Keratinocyte (primary cell): Measurements from ENCODE around the gene IGHMBP2. TPM values are rescaled to one million over a fixed set of nuclear protein-coding genes. Genes with fewer than 3 reads are reported as not detected.

Source experiments
- DNase-seq: peaks from one replicate; pipeline ENCODE4 v3.0.0-alpha.2; 2011; ENCODE audit warnings: low read depth, missing footprints, low spot score
- FAIRE-seq: peaks from 2 replicates; lab custom pipeline; 2011; peaks lifted over from hg19 to GRCh38; lab: Jason Lieb, UNC
- H2AFZ ChIP-seq: 2 replicates; pipeline ENCODE4 v1.6.0; 2012; ENCODE audit warnings: low read length, control low read depth, inconsistent platforms; ENCODE audit not compliant: control insufficient read depth
- H3K27ac ChIP-seq: 2 replicates; pipeline ENCODE4 v1.5.1; 2011; ENCODE audit warnings: low read length; ENCODE audit not compliant: control insufficient read depth, insufficient read depth
- H3K27me3 ChIP-seq: 3 replicates; pipeline ENCODE4 v1.6.0; 2011; ENCODE audit warnings: low read length; ENCODE audit not compliant: control insufficient read depth, insufficient read depth; ENCODE audit errors: extremely low read depth
- H3K36me3 ChIP-seq, 2 experiments: 2 replicates in 1 of 2; 3 replicates in 1 of 2; pipeline ENCODE4 v1.5.1; 2011; ENCODE audit warnings: low read length in 2 of 2, mild to moderate bottlenecking in 1 of 2; ENCODE audit not compliant: control insufficient read depth in 2 of 2, insufficient read depth in 2 of 2; ENCODE audit errors: extremely low read depth in 1 of 2
- H3K4me1 ChIP-seq: 3 replicates; pipeline ENCODE4 v1.5.1; 2011; ENCODE audit warnings: low read length; ENCODE audit not compliant: control insufficient read depth, insufficient read depth; ENCODE audit errors: extremely low read depth
- H3K4me2 ChIP-seq: 3 replicates; pipeline ENCODE4 v1.6.0; 2011; ENCODE audit warnings: low read depth, low read length; ENCODE audit not compliant: control insufficient read depth, insufficient read depth; ENCODE audit errors: extremely low read depth
- H3K4me3 ChIP-seq, 3 experiments: fragments of 200-600 bp in 1 of 3; sonication (generic) in 1 of 3; 2 replicates in 2 of 3; 3 replicates in 1 of 3; pipeline ENCODE4 v1.5.1; 2011 to 2016; ENCODE audit warnings: low read length in 3 of 3, mild to moderate bottlenecking in 3 of 3, control low read depth in 2 of 3, inconsistent platforms in 1 of 3, low read depth in 1 of 3, mixed read lengths in 1 of 3, mixed run types in 1 of 3, moderate library complexity in 1 of 3; ENCODE audit not compliant: control insufficient read depth in 2 of 3, insufficient read depth in 2 of 3; ENCODE audit errors: extremely low read depth in 1 of 3
- H3K79me2 ChIP-seq: 2 replicates; pipeline ENCODE4 v1.6.0; 2012; ENCODE audit warnings: low read length; ENCODE audit not compliant: control insufficient read depth, insufficient read depth
- H3K9ac ChIP-seq: 3 replicates; pipeline ENCODE4 v1.6.0; 2011; ENCODE audit warnings: low read length; ENCODE audit not compliant: control insufficient read depth, insufficient read depth; ENCODE audit errors: extremely low read depth
- H3K9me1 ChIP-seq: 3 replicates; pipeline ENCODE4 v1.6.0; 2011; ENCODE audit warnings: low read length; ENCODE audit not compliant: control insufficient read depth, insufficient read depth; ENCODE audit errors: extremely low read depth
- H3K9me3 ChIP-seq: 2 replicates; pipeline ENCODE4 v1.5.1; 2012; ENCODE audit warnings: low read depth, low read length; ENCODE audit not compliant: control insufficient read depth
- H4K20me1 ChIP-seq: 3 replicates; pipeline ENCODE4 v1.6.0; 2011; ENCODE audit warnings: low read length; ENCODE audit not compliant: control insufficient read depth, insufficient read depth; ENCODE audit errors: extremely low read depth
- EZH2 ChIP-seq: IDR thresholded peaks from one replicate; pipeline ENCODE4 v1.6.1; 2012; ENCODE audit warnings: inconsistent platforms, mild to moderate bottlenecking, low read length, moderate library complexity
- dilution Hi-C: fragments of 300-500 bp; cut with MboI; formaldehyde crosslinking; loops from one replicate; pipeline ENCODE4 v1.7.0; 2020; ENCODE audit warnings: low sequenced_read_pairs; ENCODE audit not compliant: extremely low pct_ligation_motif_present
- polyA plus RNA-seq, 5 experiments: library from polyadenylated mRNA; depleted of rRNA in 3 of 5; stranded (reverse) in 3 of 5; stranded (forward) in 1 of 5; unstranded in 1 of 5; fragments of >200 nt; gene quantifications; 1 replicate in 1 of 5; 2 replicates in 3 of 5; 3 replicates in 1 of 5; pipeline versions ENCODE4 v1.2.1 to v1.2.3, GENCODE V29; 2011 to 2012; ENCODE audit warnings: missing spikeins in 2 of 5, low read depth in 1 of 5, low replicate concordance in 1 of 5
- TF ChIP-seq, protein P1 (sequence below), 3 experiments: IDR thresholded peaks in 1 of 3; conservative IDR thresholded peaks in 1 of 3; optimal IDR thresholded peaks in 1 of 3; 2 replicates in 2 of 3; 3 replicates in 1 of 3; pipeline versions ENCODE3 to v1.5.1; 2011; ENCODE audit warnings: low read length in 3 of 3, mild to moderate bottlenecking in 3 of 3, moderate library complexity in 2 of 3, control low read depth in 1 of 3, inconsistent platforms in 1 of 3; ENCODE audit not compliant: insufficient read depth in 2 of 3; ENCODE audit errors: extremely low read depth in 1 of 3

IGHMBP2 gene
- polyA plus RNA-seq, 1 donor (not counting 4 experiments of a cell fraction or from before 2014, with no cell fraction given): 10.0 TPM

- TF ChIP-seq, protein P1, sequence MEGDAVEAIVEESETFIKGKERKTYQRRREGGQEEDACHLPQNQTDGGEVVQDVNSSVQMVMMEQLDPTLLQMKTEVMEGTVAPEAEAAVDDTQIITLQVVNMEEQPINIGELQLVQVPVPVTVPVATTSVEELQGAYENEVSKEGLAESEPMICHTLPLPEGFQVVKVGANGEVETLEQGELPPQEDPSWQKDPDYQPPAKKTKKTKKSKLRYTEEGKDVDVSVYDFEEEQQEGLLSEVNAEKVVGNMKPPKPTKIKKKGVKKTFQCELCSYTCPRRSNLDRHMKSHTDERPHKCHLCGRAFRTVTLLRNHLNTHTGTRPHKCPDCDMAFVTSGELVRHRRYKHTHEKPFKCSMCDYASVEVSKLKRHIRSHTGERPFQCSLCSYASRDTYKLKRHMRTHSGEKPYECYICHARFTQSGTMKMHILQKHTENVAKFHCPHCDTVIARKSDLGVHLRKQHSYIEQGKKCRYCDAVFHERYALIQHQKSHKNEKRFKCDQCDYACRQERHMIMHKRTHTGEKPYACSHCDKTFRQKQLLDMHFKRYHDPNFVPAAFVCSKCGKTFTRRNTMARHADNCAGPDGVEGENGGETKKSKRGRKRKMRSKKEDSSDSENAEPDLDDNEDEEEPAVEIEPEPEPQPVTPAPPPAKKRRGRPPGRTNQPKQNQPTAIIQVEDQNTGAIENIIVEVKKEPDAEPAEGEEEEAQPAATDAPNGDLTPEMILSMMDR (optimal IDR thresholded peaks at IDR 0.05 in 1 of 3, IDR thresholded peaks at IDR 0.05 in 1 of 3, conservative IDR thresholded peaks at IDR 0.05 in 1 of 3; ENCODE audit: extremely low read depth in 1 of 3, insufficient read depth in 2 of 3, low read length in 3 of 3): no peak
- no peak for TF ChIP-seq EZH2
- no peaks in the 10 kb centered on the region for H3K4me1 ChIP-seq
- DNase-seq (no peak), FAIRE-seq (no peak)
- H4K20me1 ChIP-seq: no peaks in the 10 kb centered on the region
- H3K9ac ChIP-seq: no peak overlapping the region
- H3K4me2 ChIP-seq: no peak overlapping the region
- no peak overlapping the region for H2AFZ ChIP-seq
- H3K9me3 ChIP-seq: no peaks in the 10 kb centered on the region
- no peaks in the 10 kb centered on the region for H3K79me2 ChIP-seq
- no peaks in the 10 kb centered on the region for H3K9me1 ChIP-seq
- H3K36me3 ChIP-seq: peaks cover 21 to 36% of the 10 kb centered on the region in 2 experiments
- H3K27ac ChIP-seq: no peak overlapping the region
- H3K27me3 ChIP-seq: no peaks in the 10 kb centered on the region
- H3K4me3 ChIP-seq: no peak overlapping the region
- dilution Hi-C loops: no loop called here
Measured at GRCh38 chr11:68933605-68934320, 30.1 kb downstream of the IGHMBP2 start.

GRCh38 chr11:68934321-68934645 lies 30.6 kb downstream of the IGHMBP2 start:
- H3K4me1 ChIP-seq: no peaks in the 10 kb centered on the region
- no peak overlapping the region for H3K9ac ChIP-seq
- H3K27ac ChIP-seq: no peak overlapping the region
- no peak overlapping the region for H3K4me3 ChIP-seq
- no peak for TF ChIP-seq EZH2
- TF ChIP-seq, protein P1 (optimal IDR thresholded peaks at IDR 0.05 in 1 of 3, IDR thresholded peaks at IDR 0.05 in 1 of 3, conservative IDR thresholded peaks at IDR 0.05 in 1 of 3; ENCODE audit: extremely low read depth in 1 of 3, insufficient read depth in 2 of 3, low read length in 3 of 3): no peak
- no peak for FAIRE-seq
- no peaks in the 10 kb centered on the region for H3K27me3 ChIP-seq
- no peaks in the 10 kb centered on the region for H3K79me2 ChIP-seq
- no peaks in the 10 kb centered on the region for H4K20me1 ChIP-seq
- dilution Hi-C loops: no loop called here
- no peaks in the 10 kb centered on the region for H3K9me1 ChIP-seq
- no peak for DNase-seq
- no peak overlapping the region for H3K4me2 ChIP-seq
- H3K9me3 ChIP-seq: no peaks in the 10 kb centered on the region
- peaks cover 23 to 35% of the 10 kb centered on the region in 2 experiments for H3K36me3 ChIP-seq
- H2AFZ ChIP-seq: no peak overlapping the region
